Body of pancreas (tissue), 4 donors: Measurements from ENCODE around the gene PUSL1. TPM values are rescaled to one million over a fixed set of nuclear protein-coding genes. Genes with fewer than 3 reads are reported as not detected.

Source experiments
- ATAC-seq: fragments of 150-250 bp; one replicate; pipeline ENCODE4 v1.9.1; 2016
- DNase-seq, 4 donors: peaks; one replicate each; pipeline ENCODE4 v3.0.0-alpha.2; 2019
- H3K27ac ChIP-seq, 4 donors: fragments of 200-600 bp; sonication (generic); 1 replicate in 3 of 4; 2 replicates in 1 of 4; pipeline versions ENCODE4 v1.5.1 to v1.6.1; 2016 to 2019; ENCODE audit warnings: mild to moderate bottlenecking in 1 of 4, mixed read lengths in 1 of 4, moderate library complexity in 1 of 4
- H3K27me3 ChIP-seq, 2 donors: fragments of 200-600 bp; sonication (generic); one replicate each; pipeline ENCODE4 v1.6.0; 2016; ENCODE audit warnings: mild to moderate bottlenecking in 1 of 2
- H3K36me3 ChIP-seq, 2 donors: fragments of 200-600 bp; sonication (generic); replicated peaks in 1 of 2; 2 replicates each; pipeline ENCODE4 v1.5.1; 2016; ENCODE audit warnings: low read depth in 2 of 2; ENCODE audit not compliant: insufficient read depth in 1 of 2
- H3K4me1 ChIP-seq: fragments of 200-600 bp; sonication (generic); one replicate; pipeline ENCODE4 v1.6.0; 2016
- H3K4me3 ChIP-seq, 2 donors: fragments of 200-600 bp; sonication (generic); 1 replicate in 1 of 2; 2 replicates in 1 of 2; pipeline ENCODE4 v1.5.1; 2016 to 2019
- H3K9me3 ChIP-seq, 3 donors: fragments of 200-600 bp; sonication (generic); 1 replicate in 2 of 3; 2 replicates in 1 of 3; pipeline ENCODE4 v1.5.1; 2016
- POLR2A ChIP-seq, 3 donors: fragments of 450-650 bp; IDR thresholded peaks; one replicate each; pipeline ENCODE4 v1.6.1; 2016; ENCODE audit warnings: antibody characterized with exemption in 3 of 3, mild to moderate bottlenecking in 2 of 3
- whole genome bisulfite sequencing, 2 donors: methylation state at CpG; one replicate each; pipeline ENCODE4 v1.1.5; 2017; 5-methylcytosine and 5-hydroxymethylcytosine counted together
- intact Hi-C: fragments of 100-400 bp; cut with DNase I; formaldehyde crosslinking; loops from one replicate; pipeline ENCODE4 v1.15.1; 2023
- total RNA-seq, 2 donors: library from RNA; depleted of rRNA; stranded (reverse); fragments of >200 nt; gene quantifications; one replicate each; pipeline ENCODE4 v1.1.0, GENCODE V29; 2016
- TF ChIP-seq, protein P1 (sequence below), 7 experiments: fragments of 450-650 bp in 4 of 7; fragments of 200-600 bp in 3 of 7; sonication (generic) in 3 of 7; IDR thresholded peaks; one replicate each; pipeline ENCODE4 v1.5.1; 2016 to 2019; ENCODE audit warnings: antibody characterized with exemption in 7 of 7

PUSL1 gene
- total RNA-seq, 2 donors from 2014 or later, result 20.2 to 20.8 TPM

GRCh38 chr1:1297802-1298424, 10.5 kb upstream of the PUSL1 start:
- no peak for ATAC-seq
- no peak overlapping the region for H3K4me3 ChIP-seq
- H3K36me3 ChIP-seq, result no peaks in the 10 kb centered on the region
- no peak for DNase-seq
- TF ChIP-seq, protein P1, sequence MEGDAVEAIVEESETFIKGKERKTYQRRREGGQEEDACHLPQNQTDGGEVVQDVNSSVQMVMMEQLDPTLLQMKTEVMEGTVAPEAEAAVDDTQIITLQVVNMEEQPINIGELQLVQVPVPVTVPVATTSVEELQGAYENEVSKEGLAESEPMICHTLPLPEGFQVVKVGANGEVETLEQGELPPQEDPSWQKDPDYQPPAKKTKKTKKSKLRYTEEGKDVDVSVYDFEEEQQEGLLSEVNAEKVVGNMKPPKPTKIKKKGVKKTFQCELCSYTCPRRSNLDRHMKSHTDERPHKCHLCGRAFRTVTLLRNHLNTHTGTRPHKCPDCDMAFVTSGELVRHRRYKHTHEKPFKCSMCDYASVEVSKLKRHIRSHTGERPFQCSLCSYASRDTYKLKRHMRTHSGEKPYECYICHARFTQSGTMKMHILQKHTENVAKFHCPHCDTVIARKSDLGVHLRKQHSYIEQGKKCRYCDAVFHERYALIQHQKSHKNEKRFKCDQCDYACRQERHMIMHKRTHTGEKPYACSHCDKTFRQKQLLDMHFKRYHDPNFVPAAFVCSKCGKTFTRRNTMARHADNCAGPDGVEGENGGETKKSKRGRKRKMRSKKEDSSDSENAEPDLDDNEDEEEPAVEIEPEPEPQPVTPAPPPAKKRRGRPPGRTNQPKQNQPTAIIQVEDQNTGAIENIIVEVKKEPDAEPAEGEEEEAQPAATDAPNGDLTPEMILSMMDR (IDR thresholded peaks at IDR 0.05), result no peak
- TF ChIP-seq POLR2A (IDR thresholded peaks at IDR 0.05), result no peak
- H3K27me3 ChIP-seq, result no peaks in the 10 kb centered on the region
- H3K27ac ChIP-seq, result no peak overlapping the region
- no peaks in the 10 kb centered on the region for H3K9me3 ChIP-seq
- WGBS, 2 donors, result 91% methylated on average over 25 of the region's 31 CpGs; no CpG with 5 or more reads in 1 of the 2 donors
- H3K4me1 ChIP-seq, result no peaks in the 10 kb centered on the region
- intact Hi-C loops, result loop anchor here (10.0 kb wide), 2 partner anchors 263 to 313 kb away; partner anchors contain the start of gene PERM1

- Histone ChIP-seq H3K36me3 (no peaks in the 10 kb centered on the region), H3K4me1 (peaks cover under 1% of the 10 kb centered on the region), H3K4me3 (no peak overlapping the region), H3K27ac (no peak overlapping the region), H3K27me3 (no peaks in the 10 kb centered on the region), H3K9me3 (no peaks in the 10 kb centered on the region)
- no peak for ATAC-seq
- intact Hi-C loops, result loop anchor here (10.0 kb wide), 2 partner anchors 264 to 314 kb away; partner anchors contain the start of gene PERM1
- no peak for DNase-seq
- TF ChIP-seq, protein P1 (IDR thresholded peaks at IDR 0.05), result no peak
- no peak for TF ChIP-seq POLR2A (IDR thresholded peaks at IDR 0.05)
- 84 to 92% methylated on average over 12 to 30 of the region's 30 CpGs for WGBS, 2 donors
Observed at GRCh38 chr1:1298861-1299685, 9.3 kb upstream of the PUSL1 start.

- 88 to 96% methylated on average over 9 to 22 of the region's 22 CpGs for WGBS, 2 donors
- H3K36me3 ChIP-seq, result no peaks in the 10 kb centered on the region
- ATAC-seq (no peak), DNase-seq (no peak)
- H3K4me1 ChIP-seq, result peaks cover 8% of the 10 kb centered on the region
- H3K27me3 ChIP-seq, result no peaks in the 10 kb centered on the region
- H3K9me3 ChIP-seq, result no peaks in the 10 kb centered on the region
- H3K27ac ChIP-seq, result no peak overlapping the region
- intact Hi-C loops, result loop anchor here (10.0 kb wide), 2 partner anchors 265 to 315 kb away; partner anchors contain the start of gene PERM1
- no peak for TF ChIP-seq POLR2A (IDR thresholded peaks at IDR 0.05)
- TF ChIP-seq, protein P1 (IDR thresholded peaks at IDR 0.05), result peak in 4 of 7 experiments; percentile 14 to 29 (median 22)
- H3K4me3 ChIP-seq, result no peak overlapping the region
Observed at GRCh38 chr1:1299686-1300351, 8.6 kb upstream of the PUSL1 start.

GRCh38 chr1:1300352-1300739, 8.1 kb upstream of the PUSL1 start:
- H3K36me3 ChIP-seq, result no peaks in the 10 kb centered on the region
- H3K4me1 ChIP-seq, result peaks cover 13% of the 10 kb centered on the region
- no peaks in the 10 kb centered on the region for H3K9me3 ChIP-seq
- WGBS, 2 donors, result 86 to 90% methylated on average over 3 to 12 of the region's 12 CpGs
- H3K4me3 ChIP-seq, result no peak overlapping the region
- no peak for TF ChIP-seq POLR2A (IDR thresholded peaks at IDR 0.05)
- TF ChIP-seq, protein P1 (IDR thresholded peaks at IDR 0.05), result no peak
- DNase-seq, result no peak
- no peak overlapping the region for H3K27ac ChIP-seq
- no peak for ATAC-seq
- H3K27me3 ChIP-seq, result no peaks in the 10 kb centered on the region
- intact Hi-C loops, result no loop called here
